ENCODE data around the gene CENPE. TPM values are rescaled to one million over a fixed set of nuclear protein-coding genes. Genes with fewer than 3 reads are reported as not detected.

CENPE gene
- total and polyA plus RNA-seq, 4 donors, result 0.25 to 20.9 (median 0.72) TPM

DNA sequence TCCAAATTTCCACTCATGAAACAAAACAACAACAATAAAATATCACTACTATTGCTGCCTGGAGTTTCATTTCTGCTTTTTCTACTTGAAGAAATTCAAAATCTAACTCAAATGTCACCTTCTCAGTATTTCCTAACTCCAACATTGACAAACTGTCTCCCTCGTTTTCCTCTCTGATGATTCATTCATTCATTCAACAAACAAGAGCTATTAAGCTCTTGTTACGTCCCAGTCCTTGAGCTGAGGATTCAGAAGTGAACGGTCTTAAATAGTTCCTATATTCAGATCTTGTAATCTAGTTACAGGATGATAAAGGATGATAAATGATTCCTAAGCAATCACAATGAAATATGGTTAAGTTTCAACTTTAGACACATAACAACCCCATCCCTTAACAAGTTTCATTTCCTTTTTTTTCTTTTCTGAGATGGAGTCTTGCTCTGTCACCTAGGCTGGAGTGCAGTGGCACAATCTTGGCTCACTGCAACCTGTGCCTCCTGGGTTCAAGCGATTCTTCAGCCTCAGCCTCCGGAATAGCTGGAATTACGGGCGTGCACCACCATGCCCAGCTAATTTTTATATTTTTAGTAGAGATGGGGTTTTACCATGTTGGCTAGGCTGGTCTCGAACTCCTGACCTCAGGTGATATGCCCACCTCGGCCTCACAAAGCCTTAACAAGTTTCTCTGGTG lies 123.3 kb downstream of the CENPE start:
- Histone ChIP-seq H3K9me3 (ENCODE audit: control insufficient read depth in 4 of 4, low read length in 3 of 4) (no peaks in the 10 kb centered on the region), H3K4me1 (ENCODE audit: control insufficient read depth in 4 of 4, insufficient read depth in 4 of 4, low read length in 3 of 4) (peaks cover 0 to 22% (median 10%) of the 10 kb centered on the region in 4 donors), H3K27ac (ENCODE audit: low read depth in 1 of 2, low read length in 2 of 2) (peak overlapping the region; percentile 97 to 99), H3K9ac (ENCODE audit: low read depth in 1 of 2, low read length in 2 of 2) (peak overlapping the region; percentile 10 to 81), H3K4me3 (ENCODE audit: low read depth in 1 of 3, low read length in 3 of 3) (peak overlapping the region; percentile 44 to 65 (median 62)), H3K36me3 (ENCODE audit: control insufficient read depth in 4 of 4, insufficient read depth in 3 of 4, low read depth in 1 of 4, low read length in 3 of 4) (peaks cover 0 to 3% (median 0%) of the 10 kb centered on the region in 4 donors), H3K27me3 (ENCODE audit: control insufficient read depth in 4 of 4, insufficient read depth in 4 of 4, low read length in 3 of 4) (no peaks in the 10 kb centered on the region)
- TF ChIP-seq RAD21 (IDR thresholded peaks at IDR 0.05), result no peak
- no peak for TF ChIP-seq HNF4A (conservative IDR thresholded peaks at IDR 0.05)
- TF ChIP-seq HNF4G (IDR thresholded peaks at IDR 0.05), result no peak
- no peak for TF ChIP-seq SP1 (IDR thresholded peaks at IDR 0.05)
- TF ChIP-seq, protein P1, sequence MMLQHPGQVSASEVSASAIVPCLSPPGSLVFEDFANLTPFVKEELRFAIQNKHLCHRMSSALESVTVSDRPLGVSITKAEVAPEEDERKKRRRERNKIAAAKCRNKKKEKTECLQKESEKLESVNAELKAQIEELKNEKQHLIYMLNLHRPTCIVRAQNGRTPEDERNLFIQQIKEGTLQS (IDR thresholded peaks at IDR 0.05), result no peak
- TF ChIP-seq, protein P2, sequence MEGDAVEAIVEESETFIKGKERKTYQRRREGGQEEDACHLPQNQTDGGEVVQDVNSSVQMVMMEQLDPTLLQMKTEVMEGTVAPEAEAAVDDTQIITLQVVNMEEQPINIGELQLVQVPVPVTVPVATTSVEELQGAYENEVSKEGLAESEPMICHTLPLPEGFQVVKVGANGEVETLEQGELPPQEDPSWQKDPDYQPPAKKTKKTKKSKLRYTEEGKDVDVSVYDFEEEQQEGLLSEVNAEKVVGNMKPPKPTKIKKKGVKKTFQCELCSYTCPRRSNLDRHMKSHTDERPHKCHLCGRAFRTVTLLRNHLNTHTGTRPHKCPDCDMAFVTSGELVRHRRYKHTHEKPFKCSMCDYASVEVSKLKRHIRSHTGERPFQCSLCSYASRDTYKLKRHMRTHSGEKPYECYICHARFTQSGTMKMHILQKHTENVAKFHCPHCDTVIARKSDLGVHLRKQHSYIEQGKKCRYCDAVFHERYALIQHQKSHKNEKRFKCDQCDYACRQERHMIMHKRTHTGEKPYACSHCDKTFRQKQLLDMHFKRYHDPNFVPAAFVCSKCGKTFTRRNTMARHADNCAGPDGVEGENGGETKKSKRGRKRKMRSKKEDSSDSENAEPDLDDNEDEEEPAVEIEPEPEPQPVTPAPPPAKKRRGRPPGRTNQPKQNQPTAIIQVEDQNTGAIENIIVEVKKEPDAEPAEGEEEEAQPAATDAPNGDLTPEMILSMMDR (IDR thresholded peaks at IDR 0.05; ENCODE audit: low read depth, low read length, missing input control), result no peak
- TF ChIP-seq GABPA (IDR thresholded peaks at IDR 0.05 in 1 of 2, conservative IDR thresholded peaks at IDR 0.05 in 1 of 2), result no peak
- WGBS, result 48% methylated on average over 9 of the region's 9 CpGs
- DNase-seq (ENCODE audit: low spot score), result no peak

DNA sequence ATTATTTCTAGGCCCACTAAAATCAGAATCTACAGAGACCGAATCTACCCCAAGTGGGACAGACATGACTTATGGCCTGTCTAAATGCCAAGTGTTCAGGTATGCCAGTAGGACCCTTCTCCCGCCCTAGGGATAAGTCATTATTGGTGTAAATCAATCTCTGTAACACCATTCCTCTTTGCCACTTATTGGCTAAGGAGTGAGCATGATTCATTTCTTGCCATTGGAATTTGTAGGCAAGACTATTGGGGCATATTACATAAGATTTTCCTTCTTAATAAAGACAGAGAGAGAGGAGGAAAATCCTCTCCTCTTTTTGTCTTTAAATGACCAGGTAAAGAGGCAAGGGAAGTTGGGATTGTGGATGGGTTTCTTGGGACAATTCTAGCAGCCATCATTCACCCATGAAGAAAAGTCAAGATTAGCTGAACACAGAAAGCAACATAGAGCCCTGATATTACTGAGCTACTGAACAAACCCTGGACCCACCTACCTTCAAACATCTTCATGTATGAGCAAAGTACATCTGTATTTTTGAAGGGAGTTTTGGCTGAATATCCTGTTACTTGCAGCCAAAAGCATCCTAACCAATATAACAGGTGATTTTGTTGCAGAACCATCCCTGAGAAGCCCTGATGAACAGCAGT lies 124.2 kb downstream of the CENPE start:
- Histone ChIP-seq H3K4me1 (ENCODE audit: control insufficient read depth in 4 of 4, insufficient read depth in 4 of 4, low read length in 3 of 4) (peaks cover 0 to 22% (median 10%) of the 10 kb centered on the region in 4 donors), H3K4me3 (ENCODE audit: low read depth in 1 of 3, low read length in 3 of 3) (no peak overlapping the region), H3K9me3 (ENCODE audit: control insufficient read depth in 4 of 4, low read length in 3 of 4) (no peaks in the 10 kb centered on the region), H3K36me3 (ENCODE audit: control insufficient read depth in 4 of 4, insufficient read depth in 3 of 4, low read depth in 1 of 4, low read length in 3 of 4) (no peaks in the 10 kb centered on the region), H3K27me3 (ENCODE audit: control insufficient read depth in 4 of 4, insufficient read depth in 4 of 4, low read length in 3 of 4) (no peaks in the 10 kb centered on the region), H3K9ac (ENCODE audit: low read depth in 1 of 2, low read length in 2 of 2) (no peak overlapping the region), H3K27ac (ENCODE audit: low read depth in 1 of 2, low read length in 2 of 2) (peak overlapping the region; percentile 36 to 97)
- 96% methylated on average over 2 of the region's 2 CpGs for WGBS
- TF ChIP-seq SP1 (IDR thresholded peaks at IDR 0.05) (no peak), JUND (IDR thresholded peaks at IDR 0.05) (no peak), GABPA (IDR thresholded peaks at IDR 0.05 in 1 of 2, conservative IDR thresholded peaks at IDR 0.05 in 1 of 2) (no peak), FOXA2 (IDR thresholded peaks at IDR 0.05) (no peak), HNF4G (IDR thresholded peaks at IDR 0.05) (no peak), RXRA (IDR thresholded peaks at IDR 0.05) (no peak), YY1 (IDR thresholded peaks at IDR 0.05) (no peak)
- TF ChIP-seq, protein P1 (IDR thresholded peaks at IDR 0.05), result no peak
- TF ChIP-seq, protein P3, sequence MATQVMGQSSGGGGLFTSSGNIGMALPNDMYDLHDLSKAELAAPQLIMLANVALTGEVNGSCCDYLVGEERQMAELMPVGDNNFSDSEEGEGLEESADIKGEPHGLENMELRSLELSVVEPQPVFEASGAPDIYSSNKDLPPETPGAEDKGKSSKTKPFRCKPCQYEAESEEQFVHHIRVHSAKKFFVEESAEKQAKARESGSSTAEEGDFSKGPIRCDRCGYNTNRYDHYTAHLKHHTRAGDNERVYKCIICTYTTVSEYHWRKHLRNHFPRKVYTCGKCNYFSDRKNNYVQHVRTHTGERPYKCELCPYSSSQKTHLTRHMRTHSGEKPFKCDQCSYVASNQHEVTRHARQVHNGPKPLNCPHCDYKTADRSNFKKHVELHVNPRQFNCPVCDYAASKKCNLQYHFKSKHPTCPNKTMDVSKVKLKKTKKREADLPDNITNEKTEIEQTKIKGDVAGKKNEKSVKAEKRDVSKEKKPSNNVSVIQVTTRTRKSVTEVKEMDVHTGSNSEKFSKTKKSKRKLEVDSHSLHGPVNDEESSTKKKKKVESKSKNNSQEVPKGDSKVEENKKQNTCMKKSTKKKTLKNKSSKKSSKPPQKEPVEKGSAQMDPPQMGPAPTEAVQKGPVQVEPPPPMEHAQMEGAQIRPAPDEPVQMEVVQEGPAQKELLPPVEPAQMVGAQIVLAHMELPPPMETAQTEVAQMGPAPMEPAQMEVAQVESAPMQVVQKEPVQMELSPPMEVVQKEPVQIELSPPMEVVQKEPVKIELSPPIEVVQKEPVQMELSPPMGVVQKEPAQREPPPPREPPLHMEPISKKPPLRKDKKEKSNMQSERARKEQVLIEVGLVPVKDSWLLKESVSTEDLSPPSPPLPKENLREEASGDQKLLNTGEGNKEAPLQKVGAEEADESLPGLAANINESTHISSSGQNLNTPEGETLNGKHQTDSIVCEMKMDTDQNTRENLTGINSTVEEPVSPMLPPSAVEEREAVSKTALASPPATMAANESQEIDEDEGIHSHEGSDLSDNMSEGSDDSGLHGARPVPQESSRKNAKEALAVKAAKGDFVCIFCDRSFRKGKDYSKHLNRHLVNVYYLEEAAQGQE (IDR thresholded peaks at IDR 0.05), result no peak
- DNase-seq (ENCODE audit: low spot score), result no peak

All from liver (tissue), 9 donors.